Osteocyte (in vitro differentiated cells): ENCODE measurements around the gene ATP11C. TPM values are rescaled to one million over a fixed set of nuclear protein-coding genes. Genes with fewer than 3 reads are reported as not detected.

Experiments used
- DNase-seq: peaks from one replicate; pipeline ENCODE4 v3.0.0; 2021; ENCODE audit warnings: mixed read lengths; ENCODE audit not compliant: unreplicated experiment; ENCODE audit errors: extremely low spot score
- H3K27ac Mint-ChIP-seq: one replicate; pipeline ENCODE4 v1.8.0; 2021; ENCODE audit warnings: mild to moderate bottlenecking, mixed read lengths; ENCODE audit not compliant: unreplicated experiment
- H3K27me3 Mint-ChIP-seq: one replicate; pipeline ENCODE4 v1.8.0; 2021; ENCODE audit warnings: mixed read lengths; ENCODE audit not compliant: unreplicated experiment
- H3K36me3 Mint-ChIP-seq: one replicate; pipeline ENCODE4 v1.8.0; 2021; ENCODE audit warnings: mixed read lengths; ENCODE audit not compliant: unreplicated experiment
- H3K4me1 Mint-ChIP-seq: one replicate; pipeline ENCODE4 v1.8.0; 2021; ENCODE audit warnings: mixed read lengths; ENCODE audit not compliant: unreplicated experiment
- H3K4me3 Mint-ChIP-seq: one replicate; pipeline ENCODE4 v1.8.0; 2021; ENCODE audit warnings: mild to moderate bottlenecking, moderate library complexity, mixed read lengths; ENCODE audit not compliant: unreplicated experiment
- H3K9me3 Mint-ChIP-seq: one replicate; pipeline ENCODE4 v1.8.0; 2021; ENCODE audit warnings: mixed read lengths; ENCODE audit not compliant: unreplicated experiment
- total RNA-seq: library from RNA; stranded (reverse); gene quantifications from 2 replicates; pipeline ENCODE4 v1.2.1, GENCODE V29; 2021
- TF ChIP-seq, protein P1 (sequence below): fragments of 200-600 bp; sonication (generic); IDR thresholded peaks from 2 replicates; pipeline ENCODE4 v1.5.0; 2021; ENCODE audit warnings: antibody characterized with exemption, mild to moderate bottlenecking, moderate library complexity

Gene ATP11C
- total RNA-seq, 1 donor from 2014 or later, result 24.1 TPM

DNA sequence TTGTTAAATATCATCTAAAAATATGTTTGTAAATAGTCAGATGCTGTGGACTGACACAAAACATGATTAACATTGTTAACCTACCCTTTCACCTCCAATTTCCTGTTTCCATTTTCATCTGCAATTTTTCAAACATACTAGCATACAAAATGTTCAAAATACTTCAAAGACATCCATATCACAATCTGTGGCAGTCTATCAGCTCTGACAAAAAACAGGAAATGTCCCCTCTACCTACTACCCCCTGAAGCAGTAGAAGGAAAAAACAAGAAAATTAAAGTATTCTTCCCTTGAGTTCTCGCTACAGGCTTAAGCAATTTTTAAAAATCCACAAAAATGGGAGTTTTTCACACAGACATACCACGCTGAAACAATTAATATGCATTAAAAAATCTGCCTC, 116.6 kb downstream of the ATP11C start:
- Mint-ChIP-seq H3K4me3 (no peak overlapping the region), H3K27me3 (no peaks in the 10 kb centered on the region), H3K27ac (no peak overlapping the region), H3K36me3 (peaks cover 6% of the 10 kb centered on the region), H3K9me3 (peaks cover 5% of the 10 kb centered on the region), H3K4me1 (peaks cover 11% of the 10 kb centered on the region)
- no peak for DNase-seq
- TF ChIP-seq, protein P1, sequence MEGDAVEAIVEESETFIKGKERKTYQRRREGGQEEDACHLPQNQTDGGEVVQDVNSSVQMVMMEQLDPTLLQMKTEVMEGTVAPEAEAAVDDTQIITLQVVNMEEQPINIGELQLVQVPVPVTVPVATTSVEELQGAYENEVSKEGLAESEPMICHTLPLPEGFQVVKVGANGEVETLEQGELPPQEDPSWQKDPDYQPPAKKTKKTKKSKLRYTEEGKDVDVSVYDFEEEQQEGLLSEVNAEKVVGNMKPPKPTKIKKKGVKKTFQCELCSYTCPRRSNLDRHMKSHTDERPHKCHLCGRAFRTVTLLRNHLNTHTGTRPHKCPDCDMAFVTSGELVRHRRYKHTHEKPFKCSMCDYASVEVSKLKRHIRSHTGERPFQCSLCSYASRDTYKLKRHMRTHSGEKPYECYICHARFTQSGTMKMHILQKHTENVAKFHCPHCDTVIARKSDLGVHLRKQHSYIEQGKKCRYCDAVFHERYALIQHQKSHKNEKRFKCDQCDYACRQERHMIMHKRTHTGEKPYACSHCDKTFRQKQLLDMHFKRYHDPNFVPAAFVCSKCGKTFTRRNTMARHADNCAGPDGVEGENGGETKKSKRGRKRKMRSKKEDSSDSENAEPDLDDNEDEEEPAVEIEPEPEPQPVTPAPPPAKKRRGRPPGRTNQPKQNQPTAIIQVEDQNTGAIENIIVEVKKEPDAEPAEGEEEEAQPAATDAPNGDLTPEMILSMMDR, result no peak

DNA sequence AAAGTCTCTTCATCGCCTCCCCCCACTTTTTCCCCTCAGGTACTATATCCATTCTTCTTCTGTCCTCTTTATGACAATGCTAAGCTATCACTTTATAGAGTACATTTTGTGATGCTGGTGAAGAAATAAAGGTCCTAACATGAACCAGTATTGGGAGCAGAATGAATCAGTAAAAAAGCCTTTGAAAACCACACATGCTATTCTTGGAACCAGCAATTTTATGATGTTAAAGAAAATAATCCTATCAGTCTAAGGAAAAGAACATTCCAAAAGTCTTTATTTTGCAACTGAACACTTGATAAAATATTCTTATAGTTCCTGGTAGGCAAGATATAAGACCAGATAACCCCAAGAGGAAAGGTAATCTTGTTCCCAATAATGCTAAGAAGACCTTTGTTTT, 117.1 kb downstream of the ATP11C start:
- peaks cover 11% of the 10 kb centered on the region for H3K4me1 Mint-ChIP-seq
- TF ChIP-seq, protein P1, result no peak
- no peak for DNase-seq
- H3K36me3 Mint-ChIP-seq, result peaks cover 6% of the 10 kb centered on the region
- H3K9me3 Mint-ChIP-seq, result peaks cover 5% of the 10 kb centered on the region
- H3K27me3 Mint-ChIP-seq, result no peaks in the 10 kb centered on the region
- peak overlapping the region; percentile 46 for H3K27ac Mint-ChIP-seq
- no peak overlapping the region for H3K4me3 Mint-ChIP-seq

DNA sequence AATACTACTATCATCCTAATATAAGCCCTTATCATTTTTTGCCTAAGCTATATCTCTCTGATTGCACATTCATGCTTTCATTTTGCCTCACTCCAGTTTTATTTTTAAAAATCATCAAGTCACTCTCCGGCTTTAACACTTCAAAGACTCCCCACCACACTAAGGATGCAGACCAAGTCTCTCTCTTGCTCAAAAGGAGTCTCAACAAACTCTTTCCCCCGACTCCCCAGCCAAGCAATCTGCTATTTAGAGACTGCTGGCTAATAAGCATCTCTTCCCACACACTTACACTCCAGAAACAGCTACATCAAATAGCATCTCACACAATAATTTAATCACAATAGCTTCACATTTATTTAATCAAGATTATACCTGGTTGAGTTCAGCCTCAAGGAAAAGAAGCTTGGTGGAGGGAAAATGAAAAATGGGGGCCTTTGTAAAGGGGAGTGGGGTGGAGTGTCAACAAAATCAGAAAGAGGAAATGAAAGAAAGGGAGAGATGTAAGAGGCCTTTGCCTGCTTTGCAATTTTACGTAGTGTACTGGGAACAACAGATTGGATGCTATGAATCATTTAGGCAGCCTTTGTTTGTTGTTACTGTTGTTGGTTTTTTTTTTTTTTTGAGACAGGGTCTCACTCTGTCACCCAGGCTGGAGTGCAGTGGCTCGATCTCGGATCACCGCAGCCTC, 120.8 kb downstream of the ATP11C start:
- no peak for DNase-seq
- Mint-ChIP-seq H3K9me3 (peaks cover 16% of the 10 kb centered on the region), H3K4me3 (no peak overlapping the region), H3K27ac (no peak overlapping the region), H3K27me3 (no peaks in the 10 kb centered on the region), H3K36me3 (peaks cover 8% of the 10 kb centered on the region), H3K4me1 (peaks cover 11% of the 10 kb centered on the region)
- TF ChIP-seq, protein P1, result no peak

DNA sequence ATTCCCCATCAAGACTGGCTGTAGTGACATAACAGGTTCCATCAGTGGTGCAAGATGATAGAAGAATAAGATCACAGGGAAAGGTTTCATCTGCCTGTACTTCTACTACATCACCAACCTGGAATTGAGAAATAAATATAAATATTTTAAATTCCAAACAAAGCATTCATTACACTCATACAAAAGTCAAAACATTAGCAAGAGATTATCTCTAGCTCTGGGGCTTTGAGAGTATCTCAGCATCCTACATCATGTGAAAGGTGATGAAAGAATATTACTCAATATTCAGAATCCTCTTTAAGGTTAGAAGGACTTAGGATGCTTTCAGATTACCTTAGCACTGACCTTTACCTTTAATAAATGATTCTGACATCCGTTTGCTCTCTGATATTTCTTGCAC, 128.4 kb downstream of the ATP11C start:
- Mint-ChIP-seq H3K9me3 (peaks cover 18% of the 10 kb centered on the region), H3K27ac (no peak overlapping the region), H3K36me3 (peaks cover 22% of the 10 kb centered on the region), H3K4me3 (no peak overlapping the region), H3K4me1 (no peaks in the 10 kb centered on the region), H3K27me3 (no peaks in the 10 kb centered on the region)
- TF ChIP-seq, protein P1, result no peak
- DNase-seq, result no peak

DNA sequence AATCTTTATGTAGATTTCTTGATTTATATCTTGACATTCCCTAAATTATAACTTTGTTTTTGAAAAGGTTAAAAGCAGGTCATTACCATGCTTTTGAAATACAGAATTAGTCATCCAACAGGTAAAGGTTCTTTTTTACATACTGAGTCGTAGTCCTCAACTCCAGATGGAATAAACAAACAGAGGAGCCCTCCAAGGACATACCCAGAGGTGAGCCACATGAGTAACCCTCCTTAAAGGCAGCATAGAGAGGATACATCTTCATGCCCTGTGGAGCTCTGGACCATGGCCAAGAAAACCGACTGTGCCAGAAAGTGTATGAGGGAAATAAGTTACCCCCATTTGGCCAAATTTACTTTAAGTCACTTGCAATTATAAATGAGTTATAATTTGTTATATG, 129.6 kb downstream of the ATP11C start:
- Mint-ChIP-seq H3K4me1 (no peaks in the 10 kb centered on the region), H3K27ac (no peak overlapping the region), H3K27me3 (no peaks in the 10 kb centered on the region), H3K36me3 (peaks cover 21% of the 10 kb centered on the region), H3K4me3 (no peak overlapping the region), H3K9me3 (peaks cover 12% of the 10 kb centered on the region)
- no peak for DNase-seq
- TF ChIP-seq, protein P1, result no peak
